Measurements from ENCODE around the gene PDE2A.

DNA sequence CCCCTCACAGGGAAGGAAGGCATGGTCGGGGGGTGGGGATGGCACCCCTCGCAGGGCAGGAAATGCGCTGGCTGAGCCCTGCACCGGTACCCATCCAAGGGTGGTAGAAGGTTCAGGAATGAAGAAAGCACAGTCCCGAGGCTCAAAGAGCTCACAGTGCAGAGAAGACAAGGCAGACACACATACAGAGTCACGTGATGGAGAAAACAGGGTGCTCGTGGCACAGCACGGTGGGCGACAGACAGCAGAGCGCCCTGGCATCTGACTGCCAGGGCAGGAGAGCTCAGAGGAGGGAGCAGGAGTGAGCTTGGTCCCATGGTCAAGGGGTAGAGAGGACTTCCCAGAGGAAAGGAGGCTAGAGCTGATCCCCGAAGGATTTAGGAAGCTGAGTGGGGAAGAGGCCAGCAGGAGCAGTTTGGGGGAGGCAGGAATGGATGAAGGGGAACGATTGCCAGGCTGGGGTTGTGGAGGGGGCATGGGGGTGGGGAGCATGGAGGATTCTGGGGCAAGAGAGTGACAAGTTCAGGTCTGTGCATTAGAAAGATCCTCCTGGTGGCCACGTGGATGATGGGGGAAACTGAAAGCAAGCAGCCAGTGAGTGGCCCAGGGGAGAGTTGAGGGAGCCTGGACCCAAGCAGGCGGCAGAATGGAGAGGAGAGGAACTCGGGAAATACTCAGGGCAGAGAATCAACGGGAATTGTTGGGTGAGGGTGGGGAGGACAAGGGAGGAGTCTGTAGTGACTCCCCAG, 43.9 kb downstream of the PDE2A start:
- TF ChIP-seq, protein P1, sequence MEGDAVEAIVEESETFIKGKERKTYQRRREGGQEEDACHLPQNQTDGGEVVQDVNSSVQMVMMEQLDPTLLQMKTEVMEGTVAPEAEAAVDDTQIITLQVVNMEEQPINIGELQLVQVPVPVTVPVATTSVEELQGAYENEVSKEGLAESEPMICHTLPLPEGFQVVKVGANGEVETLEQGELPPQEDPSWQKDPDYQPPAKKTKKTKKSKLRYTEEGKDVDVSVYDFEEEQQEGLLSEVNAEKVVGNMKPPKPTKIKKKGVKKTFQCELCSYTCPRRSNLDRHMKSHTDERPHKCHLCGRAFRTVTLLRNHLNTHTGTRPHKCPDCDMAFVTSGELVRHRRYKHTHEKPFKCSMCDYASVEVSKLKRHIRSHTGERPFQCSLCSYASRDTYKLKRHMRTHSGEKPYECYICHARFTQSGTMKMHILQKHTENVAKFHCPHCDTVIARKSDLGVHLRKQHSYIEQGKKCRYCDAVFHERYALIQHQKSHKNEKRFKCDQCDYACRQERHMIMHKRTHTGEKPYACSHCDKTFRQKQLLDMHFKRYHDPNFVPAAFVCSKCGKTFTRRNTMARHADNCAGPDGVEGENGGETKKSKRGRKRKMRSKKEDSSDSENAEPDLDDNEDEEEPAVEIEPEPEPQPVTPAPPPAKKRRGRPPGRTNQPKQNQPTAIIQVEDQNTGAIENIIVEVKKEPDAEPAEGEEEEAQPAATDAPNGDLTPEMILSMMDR (IDR thresholded peaks at IDR 0.05), result no peak
- TF ChIP-seq POLR2AphosphoS5 (IDR thresholded peaks at IDR 0.05), result no peak
- no peak for TF ChIP-seq POLR2A (IDR thresholded peaks at IDR 0.05)
- TF ChIP-seq EP300 (IDR thresholded peaks at IDR 0.05), result no peak

Measured in upper lobe of left lung (tissue), 4 donors.